Uterus (tissue), 2 donors: ENCODE measurements around the gene RNPEP.

Source experiments
- CTCF ChIP-seq, 4 experiments: fragments of 200-600 bp in 2 of 4; fragments of 450-650 bp in 2 of 4; sonication (generic) in 2 of 4; IDR thresholded peaks; one replicate each; pipeline ENCODE4 v1.5.1; 2016 to 2019; ENCODE audit warnings: antibody characterized with exemption in 4 of 4, mild to moderate bottlenecking in 2 of 4, moderate library complexity in 1 of 4
- POLR2A ChIP-seq, 2 donors: fragments of 450-650 bp; IDR thresholded peaks; one replicate each; pipeline ENCODE4 v1.6.1; 2016; ENCODE audit warnings: antibody characterized with exemption in 2 of 2, mild to moderate bottlenecking in 1 of 2, moderate library complexity in 1 of 2

- TF ChIP-seq CTCF (IDR thresholded peaks at IDR 0.05), result no peak
- no peak for TF ChIP-seq POLR2A (IDR thresholded peaks at IDR 0.05)
Observed at GRCh38 chr1:201937624-201938213, 44.7 kb upstream of the RNPEP start.
